Urinary bladder (tissue), 4 donors: ENCODE data around the gene PNPLA8. TPM values are rescaled to one million over a fixed set of nuclear protein-coding genes. Genes with fewer than 3 reads are reported as not detected.

Experiments
- DNase-seq: peaks from one replicate; pipeline ENCODE4 v3.0.0-alpha.2; 2015; ENCODE audit errors: extremely low spot score
- H3K27ac ChIP-seq: one replicate; pipeline ENCODE4 v1.5.1; 2013; ENCODE audit warnings: low read depth, mild to moderate bottlenecking, moderate library complexity
- H3K36me3 ChIP-seq: one replicate; pipeline ENCODE4 v1.6.1; 2013; ENCODE audit warnings: mild to moderate bottlenecking, moderate library complexity; ENCODE audit not compliant: insufficient read depth
- H3K4me1 ChIP-seq: one replicate; pipeline ENCODE4 v1.6.1; 2013; ENCODE audit warnings: mild to moderate bottlenecking, moderate library complexity; ENCODE audit not compliant: insufficient read depth
- H3K4me3 ChIP-seq: one replicate; pipeline ENCODE4 v1.5.1; 2013; ENCODE audit warnings: low read depth, low read length
- WGBS: extraction: QIAGEN DNeasy Blood & Tissue Kit; methylation state at CpG from one replicate; pipeline ENCODE4 v1.1.7; 2013; 5-methylcytosine and 5-hydroxymethylcytosine counted together
- polyA plus RNA-seq: library from polyadenylated mRNA; stranded (reverse); fragments of 200-250 nt; gene quantifications from one replicate; pipeline ENCODE4 v1.2.3, GENCODE V29; 2013
- total RNA-seq: library from RNA; depleted of rRNA; stranded (reverse); fragments of >200 nt; gene quantifications from one replicate; pipeline ENCODE4 v1.2.3, GENCODE V29; 2014
- donor health status: healthy with polysubstance abuse.
- donor health status: healthy.

Gene PNPLA8
- total and polyA plus RNA-seq, 2 donors = 27.6 to 61.2 TPM

DNA sequence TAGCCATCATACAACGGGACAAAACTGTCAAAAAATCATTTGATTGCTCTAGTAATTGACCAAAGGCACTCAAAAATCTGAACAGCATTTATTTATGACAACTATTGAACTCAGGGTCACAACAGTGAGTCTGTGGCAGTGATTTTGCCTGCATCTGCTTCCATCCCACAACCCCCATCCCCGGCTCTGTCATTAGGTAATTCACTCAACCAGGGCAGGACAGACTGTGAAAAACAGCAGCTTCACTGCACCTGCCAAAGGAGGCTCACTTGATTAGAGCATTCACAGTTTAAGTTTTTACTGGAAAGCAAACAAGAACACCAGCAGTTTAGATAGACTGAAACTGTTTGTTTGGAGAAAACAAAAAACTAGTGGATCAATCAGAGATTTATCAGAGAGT, 91.9 kb downstream of the PNPLA8 start:
- Histone ChIP-seq H3K36me3 (no peaks in the 10 kb centered on the region), H3K4me3 (no peak overlapping the region), H3K27ac (no peak overlapping the region), H3K4me1 (no peaks in the 10 kb centered on the region)
- DNase-seq = no peak
- WGBS = 66% methylated on average over 2 of the region's 2 CpGs

DNA sequence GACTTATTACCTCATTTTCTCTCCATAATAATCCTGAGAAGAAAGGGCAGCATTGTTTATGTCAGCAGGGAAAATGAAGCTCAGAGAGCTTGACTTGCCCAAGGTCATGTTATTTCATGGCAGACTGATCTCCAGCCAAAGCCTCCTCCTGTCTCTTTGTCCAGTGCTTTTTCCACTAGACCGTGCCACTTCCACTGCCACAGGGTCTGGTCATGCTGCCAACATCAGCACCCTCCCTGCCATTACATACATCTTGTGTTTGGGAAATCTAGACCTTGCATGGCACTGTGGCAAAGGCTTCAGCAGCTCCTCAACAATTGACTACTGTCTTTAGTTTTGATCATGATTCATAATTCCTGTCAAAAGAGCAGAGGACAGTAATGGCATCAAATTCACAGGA, 94.8 kb downstream of the PNPLA8 start:
- H3K27ac ChIP-seq = no peak overlapping the region
- H3K4me3 ChIP-seq = no peak overlapping the region
- no peaks in the 10 kb centered on the region for H3K4me1 ChIP-seq
- no peak for DNase-seq
- no peaks in the 10 kb centered on the region for H3K36me3 ChIP-seq
- WGBS = 90% methylated on average over 1 of the region's 1 CpG

DNA sequence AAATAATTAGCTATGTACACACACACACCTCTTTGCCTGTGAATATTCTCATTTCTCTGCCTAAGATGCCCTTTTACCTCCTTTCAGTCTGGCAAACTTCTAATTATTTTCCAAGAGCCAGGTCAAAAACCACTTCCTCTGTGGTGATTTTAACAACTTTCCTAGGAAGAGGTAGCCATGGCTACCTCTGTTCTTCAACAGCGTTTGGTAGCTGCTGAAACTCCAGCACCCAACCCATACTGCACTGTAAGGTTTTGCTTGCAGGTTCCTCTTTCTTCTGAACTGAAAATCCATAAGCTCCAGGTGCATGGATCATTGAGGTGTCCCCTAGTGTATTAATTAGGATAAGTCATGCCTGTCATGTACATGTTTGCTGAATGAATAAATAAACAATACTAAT, 95.3 kb downstream of the PNPLA8 start:
- H3K27ac ChIP-seq = no peak overlapping the region
- WGBS = 49% methylated on average over 1 of the region's 1 CpG
- no peak for DNase-seq
- no peak overlapping the region for H3K4me3 ChIP-seq
- H3K36me3 ChIP-seq = no peaks in the 10 kb centered on the region
- H3K4me1 ChIP-seq = no peaks in the 10 kb centered on the region

DNA sequence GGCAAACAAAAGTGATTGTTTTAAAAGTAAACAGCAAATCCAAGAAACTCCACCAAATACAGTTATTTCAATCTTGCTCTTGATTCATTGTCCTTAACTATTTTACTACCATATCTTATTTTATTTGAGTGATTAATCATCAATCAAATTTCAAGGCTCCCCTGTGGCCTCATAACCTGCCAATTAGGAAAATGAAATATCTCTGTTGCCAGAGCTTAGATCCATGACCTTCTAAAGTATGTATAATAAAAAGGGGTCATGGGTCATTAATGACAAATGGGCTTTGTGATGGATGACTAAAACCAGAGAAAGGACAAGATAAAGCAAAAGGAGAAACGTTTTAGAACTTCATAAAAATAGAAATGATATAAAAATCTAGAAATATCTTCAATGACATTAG, 98.2 kb downstream of the PNPLA8 start:
- H3K4me1 ChIP-seq = no peaks in the 10 kb centered on the region
- DNase-seq = no peak
- H3K36me3 ChIP-seq = no peaks in the 10 kb centered on the region
- no peak overlapping the region for H3K4me3 ChIP-seq
- 19% methylated on average over 1 of the region's 1 CpG for WGBS
- H3K27ac ChIP-seq = no peak overlapping the region

DNA sequence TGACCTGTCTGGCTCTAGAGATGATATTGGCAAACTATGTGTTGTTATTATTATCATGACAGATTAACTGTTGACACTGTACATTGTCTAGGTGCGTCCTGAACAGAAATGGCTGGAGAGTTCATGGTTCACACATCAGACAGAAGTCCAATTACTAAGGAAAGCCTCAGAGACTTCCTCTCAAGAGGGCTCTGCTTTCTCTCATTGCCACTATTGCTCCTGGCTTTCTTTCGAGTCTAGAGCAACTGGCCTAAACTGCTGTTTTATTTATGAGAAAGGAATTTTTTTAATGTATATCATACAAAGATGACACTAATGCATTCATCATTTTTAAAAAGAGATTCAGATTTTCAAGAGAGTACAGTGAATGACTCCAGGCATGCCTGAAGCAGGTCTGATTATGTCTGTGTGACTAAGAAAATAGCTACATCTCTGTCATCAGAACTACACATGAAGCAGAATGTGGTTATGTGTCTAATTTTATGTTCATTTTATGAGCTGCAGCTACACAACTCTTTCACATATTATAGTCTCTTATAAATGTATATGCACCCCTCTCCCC, 100.1 kb downstream of the PNPLA8 start:
- H3K4me3 ChIP-seq = no peak overlapping the region
- no peaks in the 10 kb centered on the region for H3K36me3 ChIP-seq
- WGBS = 29% methylated on average over 2 of the region's 2 CpGs
- no peak overlapping the region for H3K27ac ChIP-seq
- no peak for DNase-seq
- no peaks in the 10 kb centered on the region for H3K4me1 ChIP-seq

DNA sequence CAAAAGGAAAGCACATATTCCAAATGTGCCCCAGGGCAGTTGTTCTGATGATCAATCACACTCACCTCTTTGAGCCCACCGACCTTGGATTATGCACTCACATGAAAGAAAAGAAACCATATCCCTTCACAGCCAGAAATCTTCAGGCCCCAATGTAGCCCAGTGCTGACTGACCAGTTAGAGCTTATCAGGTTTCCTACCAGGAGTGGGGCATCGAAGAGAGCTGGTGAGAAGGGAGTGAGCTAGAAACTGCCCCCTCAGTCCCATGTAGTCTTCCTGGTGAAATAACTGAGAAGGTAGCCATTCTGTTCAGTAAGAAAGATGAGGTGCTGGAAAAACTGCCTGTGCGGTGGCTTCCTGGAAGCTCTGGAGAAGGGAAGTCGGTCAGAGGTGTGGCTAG, 101.9 kb downstream of the PNPLA8 start:
- Histone ChIP-seq H3K36me3 (no peaks in the 10 kb centered on the region), H3K27ac (no peak overlapping the region), H3K4me1 (no peaks in the 10 kb centered on the region), H3K4me3 (no peak overlapping the region)
- WGBS = 71% methylated on average over 4 of the region's 4 CpGs
- no peak for DNase-seq

DNA sequence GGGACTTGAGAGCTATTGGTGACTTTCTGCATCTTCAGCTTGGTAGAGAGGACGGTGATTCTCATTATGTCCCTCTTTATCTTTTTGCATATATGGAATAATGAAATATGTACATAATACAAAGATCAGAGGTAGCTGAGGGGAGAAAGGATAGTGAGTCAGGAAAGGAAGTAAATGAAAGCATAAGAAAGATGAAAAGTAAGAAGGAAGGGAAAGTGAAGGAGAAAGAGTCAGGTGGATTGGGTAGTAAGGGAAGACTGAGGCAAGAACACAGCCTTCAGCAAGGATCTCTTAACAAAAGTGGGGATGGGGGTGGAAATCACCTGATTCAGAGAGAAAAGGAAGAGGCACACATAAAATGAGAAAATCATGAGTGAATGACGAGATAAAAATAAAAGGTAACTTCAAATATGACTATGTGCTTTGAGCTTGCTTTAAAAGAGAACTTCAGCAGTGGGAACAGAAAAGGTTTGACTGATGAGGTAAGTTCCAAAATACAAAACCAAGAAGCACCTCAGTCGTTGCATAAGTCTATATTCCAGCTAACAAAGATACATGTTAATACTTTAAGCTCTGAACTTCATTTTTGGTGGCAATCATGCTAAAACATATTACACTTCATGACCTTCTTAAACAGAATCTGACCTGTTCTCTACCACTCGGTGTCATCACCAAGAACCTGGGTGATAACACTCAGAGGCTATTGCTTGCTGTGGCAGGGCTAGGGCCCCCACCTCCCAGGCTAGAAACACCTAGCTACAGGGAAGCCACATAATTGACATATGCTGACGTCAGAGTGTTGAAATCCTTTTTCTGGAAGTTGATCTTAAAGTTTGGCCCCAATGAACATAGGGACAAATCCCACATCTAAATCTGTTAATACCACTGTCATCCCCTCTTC, 102.6 kb downstream of the PNPLA8 start:
- WGBS = 79% methylated on average over 5 of the region's 5 CpGs
- Histone ChIP-seq H3K36me3 (no peaks in the 10 kb centered on the region), H3K27ac (no peak overlapping the region)

DNA sequence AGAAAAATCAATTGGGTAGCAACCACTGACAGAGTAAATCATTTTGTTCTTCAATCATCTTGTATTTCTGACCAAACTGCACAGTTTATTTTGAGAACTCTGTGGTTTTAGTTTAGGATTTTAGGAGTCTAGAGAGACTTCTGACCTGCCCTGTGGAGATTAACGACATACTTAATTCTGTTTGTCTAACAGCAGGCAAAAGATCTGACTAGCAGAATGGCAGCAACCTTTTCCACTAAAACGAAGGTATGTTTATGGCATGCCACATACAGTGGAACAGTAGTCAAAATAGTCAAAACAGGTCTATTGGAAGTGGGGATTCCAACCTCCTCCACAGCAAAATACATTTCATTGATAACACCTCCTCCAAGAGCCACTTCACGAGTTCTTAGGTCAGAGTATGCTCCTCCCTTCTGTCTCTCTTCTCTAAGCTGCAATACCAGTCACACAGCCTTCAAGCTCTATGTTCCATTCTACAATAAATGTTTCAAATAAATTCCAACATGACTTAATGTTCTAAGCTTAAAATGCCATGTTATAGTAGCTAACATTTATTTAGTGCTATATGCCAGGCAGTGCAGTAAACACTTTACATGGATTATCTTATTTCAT, 104.1 kb downstream of the PNPLA8 start:
- DNase-seq = no peak
- no peaks in the 10 kb centered on the region for H3K36me3 ChIP-seq
- no peak overlapping the region for H3K27ac ChIP-seq
- no peaks in the 10 kb centered on the region for H3K4me1 ChIP-seq
- WGBS = 28% methylated on average over 3 of the region's 3 CpGs
- no peak overlapping the region for H3K4me3 ChIP-seq

More for the DNA sequence above, 102.6 kb downstream of the PNPLA8 start:
- DNase-seq = no peak
- Histone ChIP-seq H3K4me3 (no peak overlapping the region), H3K4me1 (no peaks in the 10 kb centered on the region)

Other genes with a start within 250 kb of the PNPLA8 start
- gene NRCAM, start 69.7 kb downstream of the PNPLA8 start, total RNA-seq = 9.7 TPM
- gene NRCAM, start 69.7 kb downstream of the PNPLA8 start, polyA plus RNA-seq = 2.0 TPM
- gene THAP5, start 43.6 kb upstream of the PNPLA8 start, total RNA-seq = 66.2 TPM
- 13.2 TPM for gene THAP5, start 43.6 kb upstream of the PNPLA8 start, polyA plus RNA-seq
- 23.7 TPM for gene DNAJB9, start 43.7 kb upstream of the PNPLA8 start, total RNA-seq
- gene DNAJB9, start 43.7 kb upstream of the PNPLA8 start, polyA plus RNA-seq = 21.8 TPM